ENCODE measurements around the gene MMP28.

MMP28 gene

GRCh38 chr17:35740997-35741931, 54.2 kb downstream of the MMP28 start:
- DNase-seq: no peak

GRCh38 chr17:35740216-35740615, 55.2 kb downstream of the MMP28 start:
- no peak for DNase-seq

- no peak for DNase-seq
These were observed 56.8 kb downstream of the MMP28 start for GRCh38 chr17:35738519-35739133.

- no peak for DNase-seq
These were observed 59.2 kb downstream of the MMP28 start for GRCh38 chr17:35736236-35736635.

- no peak for DNase-seq
These were observed 60.2 kb downstream of the MMP28 start for GRCh38 chr17:35735036-35735805.

GRCh38 chr17:35734396-35734795, 61.0 kb downstream of the MMP28 start:
- DNase-seq: no peak

- DNase-seq: no peak
These were observed 62.1 kb downstream of the MMP28 start for GRCh38 chr17:35733366-35733765.

- no peak for DNase-seq
These were observed 62.7 kb downstream of the MMP28 start for GRCh38 chr17:35732806-35733136.

GRCh38 chr17:35731917-35732805, 63.3 kb downstream of the MMP28 start:
- DNase-seq: no peak

- DNase-seq: peak; percentile 82
These were observed 64.1 kb downstream of the MMP28 start, which contains the start of gene RASL10B for GRCh38 chr17:35731239-35731916. RASL10B (plus strand) TSS chr17:35731639; CDS start chr17:35735185, 3,546 bp downstream.

GRCh38 chr17:35730400-35731005, 64.9 kb downstream of the MMP28 start:
- no peak for DNase-seq

GRCh38 chr17:35729405-35729833, 66.0 kb downstream of the MMP28 start:
- peak; percentile 43 for DNase-seq

GRCh38 chr17:35728551-35728950, 66.9 kb downstream of the MMP28 start:
- DNase-seq: no peak

- no peak for DNase-seq
These were observed 67.8 kb downstream of the MMP28 start for GRCh38 chr17:35727635-35728034.

GRCh38 chr17:35726953-35727460, 68.4 kb downstream of the MMP28 start:
- DNase-seq: no peak

GRCh38 chr17:35726127-35726952, 69.1 kb downstream of the MMP28 start:
- no peak for DNase-seq

GRCh38 chr17:35725802-35726126, 69.7 kb downstream of the MMP28 start:
- no peak for DNase-seq

- no peak for DNase-seq
These were observed 70.4 kb downstream of the MMP28 start for GRCh38 chr17:35725058-35725457.

GRCh38 chr17:35723735-35724134, 71.7 kb downstream of the MMP28 start:
- DNase-seq: no peak

GRCh38 chr17:35717475-35717874, 78.0 kb downstream of the MMP28 start:
- DNase-seq: no peak
